K562 (cell line): Measurements from ENCODE around the gene EXOC2. TPM values are rescaled to one million over a fixed set of nuclear protein-coding genes. Genes with fewer than 3 reads are reported as not detected.

Source experiments
- ATAC-seq: fragments of 200-7000 bp; cut with Tn5 transposase; 3 replicates; pipeline ENCODE4 v1.9.1; 2020; ENCODE audit warnings: moderate library complexity
- BruUV-seq: library from RNA; stranded (reverse); fragments of 400-500 nt; replicated peaks from 2 replicates; lab custom pipeline; 2021; lab: Mats Ljungman, UMichigan
- CTCF ChIA-PET: fragments of 300-600 bp; formaldehyde crosslinking; extraction: SDS; loops from one replicate; lab custom pipeline; 2021; ENCODE audit warnings: low intra/inter-chr PET ratio; lab: Yijun Ruan, JAX
- POLR2A ChIA-PET: fragments of 300-600, 350-650 bp; sonication (Branson Sonifier 250); formaldehyde crosslinking; extraction: SDS; loops from one replicate; lab custom pipeline; 2021; ENCODE audit warnings: antibody characterized with exemption, inconsistent platforms; lab: Yijun Ruan, JAX
- DNase-seq, 4 experiments: peaks; one replicate each; pipeline versions ENCODE4 v3.0.0 to v3.0.0-alpha.2; 2011 to 2018; ENCODE audit warnings: low spot score in 3 of 4, mixed read lengths in 3 of 4; ENCODE audit errors: extremely low read depth in 1 of 4
- FAIRE-seq: peaks from 2 replicates; lab custom pipeline; 2011; peaks lifted over from hg19 to GRCh38; lab: Jason Lieb, UNC
- H2AFZ ChIP-seq: 2 replicates; pipeline ENCODE4 v1.6.0; 2011; ENCODE audit warnings: low read depth, low read length, control low read depth, inconsistent platforms
- H3K27ac ChIP-seq: fragments of 200-600 bp; 3 replicates; pipeline ENCODE4 v1.8.0; 2011; ENCODE audit warnings: low read depth, mild to moderate bottlenecking, control low read depth, inconsistent platforms, low read length, moderate library complexity, mixed read lengths; ENCODE audit errors: extremely low read depth
- H3K27me3 ChIP-seq, 2 experiments: fragments of 300-600 bp in 1 of 2; 2 replicates in 1 of 2; 3 replicates in 1 of 2; pipeline versions ENCODE4 v1.6.0 to v1.8.0; 2011; ENCODE audit warnings: inconsistent platforms in 2 of 2, low read length in 2 of 2, mild to moderate bottlenecking in 1 of 2, mixed read lengths in 1 of 2, moderate library complexity in 1 of 2; ENCODE audit not compliant: control insufficient read depth in 2 of 2, insufficient read depth in 2 of 2
- H3K36me3 ChIP-seq: fragments of 300-600 bp; 3 replicates; pipeline ENCODE4 v1.8.0; 2011; ENCODE audit warnings: mild to moderate bottlenecking, low read length, inconsistent platforms; ENCODE audit not compliant: control insufficient read depth, insufficient read depth
- H3K4me1 ChIP-seq, 2 experiments: fragments of 200-600 bp in 1 of 2; replicated peaks in 1 of 2; 2 replicates in 1 of 2; 3 replicates in 1 of 2; pipeline versions ENCODE4 v1.5.1 to v1.8.0; 2011; ENCODE audit warnings: inconsistent platforms in 2 of 2, low read length in 2 of 2, mild to moderate bottlenecking in 1 of 2, mixed read lengths in 1 of 2, moderate library complexity in 1 of 2; ENCODE audit not compliant: control insufficient read depth in 2 of 2, insufficient read depth in 2 of 2
- H3K4me2 ChIP-seq: 2 replicates; pipeline ENCODE4 v1.6.1; 2011; ENCODE audit warnings: low read length, control low read depth, inconsistent platforms, mixed read lengths; ENCODE audit not compliant: insufficient read depth
- H3K4me3 ChIP-seq: fragments of 200-600 bp; sonication (generic), shearing (Covaris generic); 2 replicates; pipeline ENCODE4 v1.5.1; 2016; ENCODE audit warnings: control low read depth, inconsistent platforms
- H3K79me2 ChIP-seq: fragments of 200-600 bp; 3 replicates; pipeline ENCODE4 v1.8.0; 2011; ENCODE audit warnings: low read length, inconsistent platforms; ENCODE audit not compliant: control insufficient read depth, insufficient read depth
- H3K9ac ChIP-seq, 2 experiments: 2 replicates each; pipeline versions ENCODE4 v1.6.0 to v1.6.1; 2011; ENCODE audit warnings: low read depth in 2 of 2, low read length in 2 of 2, control low read depth in 1 of 2, inconsistent platforms in 1 of 2, mild to moderate bottlenecking in 1 of 2, mixed read lengths in 1 of 2; ENCODE audit not compliant: insufficient read depth in 1 of 2
- H3K9me1 ChIP-seq: one replicate; pipeline ENCODE4 v1.6.0; 2011; ENCODE audit warnings: inconsistent platforms, mild to moderate bottlenecking, low read length, moderate library complexity; ENCODE audit not compliant: control insufficient read depth, insufficient read depth
- H3K9me3 ChIP-seq: replicated peaks from 2 replicates; pipeline ENCODE4 v1.5.1; 2011; ENCODE audit warnings: low read depth, low read length, inconsistent platforms; ENCODE audit not compliant: control insufficient read depth, insufficient read depth
- H4K20me1 ChIP-seq: replicated peaks from 2 replicates; pipeline ENCODE4 v1.6.1; 2011; ENCODE audit warnings: low read length, inconsistent platforms, mixed read lengths; ENCODE audit not compliant: control insufficient read depth, insufficient read depth
- ETV6 ChIP-seq, 3 experiments: fragments of 150-350 bp in 1 of 3; sonication (generic) in 1 of 3; formaldehyde crosslinking in 1 of 3; IDR thresholded peaks; 2 replicates each; pipeline versions ENCODE4 v1.6.1 to v1.8.0; 2014 to 2022; ENCODE audit warnings: borderline replicate concordance in 2 of 3, low read depth in 2 of 3, antibody characterized with exemption in 1 of 3, low read length in 1 of 3, mild to moderate bottlenecking in 1 of 3, missing genetic modification reagents in 1 of 3
- HDAC1 ChIP-seq, 2 experiments: fragments of 450-650 bp; IDR thresholded peaks; 2 replicates each; pipeline ENCODE4 v1.6.1; 2016 to 2017; ENCODE audit warnings: inconsistent platforms in 1 of 2, mild to moderate bottlenecking in 1 of 2, moderate library complexity in 1 of 2
- KAT8 ChIP-seq: fragments of 450-650 bp; IDR thresholded peaks from 2 replicates; pipeline ENCODE4 v1.6.1; 2016; ENCODE audit warnings: low read depth, mild to moderate bottlenecking
- MCM7 ChIP-seq, 2 experiments: fragments of 450-650 bp; IDR thresholded peaks; 2 replicates each; pipeline ENCODE4 v1.6.1; 2016 to 2018
- MEF2D ChIP-seq: conservative IDR thresholded peaks from 2 replicates; pipeline ENCODE4 v1.6.1; 2016; ENCODE audit warnings: low read depth, missing genetic modification characterization, missing compliant biosample characterization
- TGIF2 ChIP-seq: sonication (generic); formaldehyde crosslinking; IDR thresholded peaks from 2 replicates; pipeline ENCODE4 v1.8.1; 2022; ENCODE audit warnings: mild to moderate bottlenecking, missing genetic modification reagents, moderate library complexity
- ZBTB1 ChIP-seq: sonication (generic); formaldehyde crosslinking; IDR thresholded peaks from 2 replicates; pipeline ENCODE4 v1.8.1; 2023; ENCODE audit warnings: missing genetic modification reagents, low read depth, mild to moderate bottlenecking, borderline replicate concordance
- ZNF668 ChIP-seq: fragments of 250-450 bp; sonication (Bioruptor Pico); IDR thresholded peaks from 2 replicates; pipeline ENCODE4 v1.8.0; 2022; ENCODE audit warnings: mild to moderate bottlenecking, inconsistent platforms
- ZNF699 ChIP-seq: fragments of 250-450 bp; sonication (Bioruptor Pico); IDR thresholded peaks from 2 replicates; pipeline ENCODE4 v1.8.0; 2021; ENCODE audit warnings: mild to moderate bottlenecking, moderate library complexity; ENCODE audit not compliant: insufficient replicate concordance
- WGBS: fragments of 100-300 bp; shearing (Covaris generic); methylation state at CpG from one replicate; pipeline ENCODE4 v1.1.6; 2016; ENCODE audit warnings: low coverage, mixed read lengths; ENCODE audit not compliant: insufficient coverage; ENCODE audit errors: missing lambda C conversion rate; 5-methylcytosine and 5-hydroxymethylcytosine counted together
- in situ Hi-C: fragments of 300-500 bp; cut with MboI; formaldehyde crosslinking; loops from 4 replicates; pipeline ENCODE4 v1.15.0; 2018; ENCODE audit warnings: inconsistent platforms, mixed read lengths
- intact Hi-C: fragments of 100-400 bp; cut with micrococcal nuclease; formaldehyde crosslinking; loops from 2 replicates; pipeline ENCODE4 v1.14.2; 2022
- polyA plus RNA-seq, 8 experiments: library from polyadenylated mRNA; depleted of rRNA in 4 of 8; stranded (reverse) in 5 of 8; unstranded in 3 of 8; fragments of >200 nt; fragmentation: Nextera tagmentation in 2 of 8; fragmentation: Illumina TruSeq in 1 of 8; extraction: Ambion mirVana in 2 of 8; extraction: Trizol in 1 of 8; gene quantifications; 2 replicates each; pipeline versions ENCODE4 v1.2.1 to v1.2.3, GENCODE V29; 2011 to 2014; ENCODE audit warnings: inconsistent platforms in 1 of 8, missing spikeins in 1 of 8
- total RNA-seq, 7 experiments: library from RNA; depleted of rRNA in 6 of 7; stranded (reverse); fragments of >200 nt in 6 of 7; fragmentation: Illumina TruSeq in 2 of 7; extraction: Trizol in 2 of 7; gene quantifications; 2 replicates each; pipeline versions ENCODE4 v1.2.1 to v1.2.3, GENCODE V29; 2011 to 2021; ENCODE audit warnings: low replicate concordance in 1 of 7
- TF ChIP-seq, protein P1 (sequence below): fragments of 450-650 bp; IDR thresholded peaks from 2 replicates; pipeline ENCODE4 v1.6.1; 2016; ENCODE audit warnings: low read depth, mild to moderate bottlenecking, moderate library complexity
- TF ChIP-seq, protein P2 (sequence below): fragments of 150-350 bp; IDR thresholded peaks from 2 replicates; pipeline ENCODE4 v1.6.1; 2014; ENCODE audit warnings: low read depth, mild to moderate bottlenecking, low read length, borderline replicate concordance

Gene EXOC2
- total and polyA plus RNA-seq, 9 of the 15 experiments (the other 6 are each of a cell fraction or from before 2014, with no cell fraction given) = 12.2 to 30.2 (median 24.2) TPM

GRCh38 chr6:650098-650497, 42.8 kb downstream of the EXOC2 start:
- no peak for FAIRE-seq
- no peak overlapping the region for H3K27ac ChIP-seq
- ChIA-PET CTCF (interaction anchor here (0.7 kb wide), 1 partner anchor 37 kb away, joined by 3 read pairs; no protein-coding TSS in a partner anchor), POLR2A (interaction anchor here (1.2 kb wide), 1 partner anchor 10 kb away, joined by 3 read pairs; no protein-coding TSS in a partner anchor)
- H3K4me2 ChIP-seq = no peak overlapping the region
- intact Hi-C loops = no loop called here
- no peaks in the 10 kb centered on the region for H3K9me1 ChIP-seq
- ATAC-seq = no peak
- in situ Hi-C loops = no loop called here
- WGBS = 31% methylated on average over 4 of the region's 4 CpGs
- no peaks in the 10 kb centered on the region for H3K27me3 ChIP-seq
- H3K9me3 ChIP-seq = no peaks in the 10 kb centered on the region
- DNase-seq = no peak
- TF ChIP-seq HDAC1 (IDR thresholded peaks at IDR 0.05) = no peak
- TF ChIP-seq, protein P1, sequence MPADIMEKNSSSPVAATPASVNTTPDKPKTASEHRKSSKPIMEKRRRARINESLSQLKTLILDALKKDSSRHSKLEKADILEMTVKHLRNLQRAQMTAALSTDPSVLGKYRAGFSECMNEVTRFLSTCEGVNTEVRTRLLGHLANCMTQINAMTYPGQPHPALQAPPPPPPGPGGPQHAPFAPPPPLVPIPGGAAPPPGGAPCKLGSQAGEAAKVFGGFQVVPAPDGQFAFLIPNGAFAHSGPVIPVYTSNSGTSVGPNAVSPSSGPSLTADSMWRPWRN = no peak
- TF ChIP-seq KAT8 = no peak
- no peak for TF ChIP-seq TGIF2 (CRISPR knock-in tag)
- TF ChIP-seq, protein P2, sequence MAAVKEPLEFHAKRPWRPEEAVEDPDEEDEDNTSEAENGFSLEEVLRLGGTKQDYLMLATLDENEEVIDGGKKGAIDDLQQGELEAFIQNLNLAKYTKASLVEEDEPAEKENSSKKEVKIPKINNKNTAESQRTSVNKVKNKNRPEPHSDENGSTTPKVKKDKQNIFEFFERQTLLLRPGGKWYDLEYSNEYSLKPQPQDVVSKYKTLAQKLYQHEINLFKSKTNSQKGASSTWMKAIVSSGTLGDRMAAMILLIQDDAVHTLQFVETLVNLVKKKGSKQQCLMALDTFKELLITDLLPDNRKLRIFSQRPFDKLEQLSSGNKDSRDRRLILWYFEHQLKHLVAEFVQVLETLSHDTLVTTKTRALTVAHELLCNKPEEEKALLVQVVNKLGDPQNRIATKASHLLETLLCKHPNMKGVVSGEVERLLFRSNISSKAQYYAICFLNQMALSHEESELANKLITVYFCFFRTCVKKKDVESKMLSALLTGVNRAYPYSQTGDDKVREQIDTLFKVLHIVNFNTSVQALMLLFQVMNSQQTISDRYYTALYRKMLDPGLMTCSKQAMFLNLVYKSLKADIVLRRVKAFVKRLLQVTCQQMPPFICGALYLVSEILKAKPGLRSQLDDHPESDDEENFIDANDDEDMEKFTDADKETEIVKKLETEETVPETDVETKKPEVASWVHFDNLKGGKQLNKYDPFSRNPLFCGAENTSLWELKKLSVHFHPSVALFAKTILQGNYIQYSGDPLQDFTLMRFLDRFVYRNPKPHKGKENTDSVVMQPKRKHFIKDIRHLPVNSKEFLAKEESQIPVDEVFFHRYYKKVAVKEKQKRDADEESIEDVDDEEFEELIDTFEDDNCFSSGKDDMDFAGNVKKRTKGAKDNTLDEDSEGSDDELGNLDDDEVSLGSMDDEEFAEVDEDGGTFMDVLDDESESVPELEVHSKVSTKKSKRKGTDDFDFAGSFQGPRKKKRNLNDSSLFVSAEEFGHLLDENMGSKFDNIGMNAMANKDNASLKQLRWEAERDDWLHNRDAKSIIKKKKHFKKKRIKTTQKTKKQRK = no peak
- TF ChIP-seq ETV6 (IDR thresholded peaks at IDR 0.05; ENCODE audit: borderline replicate concordance in 1 of 2, low read depth in 2 of 2, low read length in 1 of 2) = no peak
- TF ChIP-seq ETV6 (CRISPR knock-in tag; IDR thresholded peaks at IDR 0.05; ENCODE audit: borderline replicate concordance) = no peak
- TF ChIP-seq ZNF699 = no peak
- TF ChIP-seq ZNF668 = no peak
- no peak for TF ChIP-seq MEF2D (tag)
- TF ChIP-seq ZBTB1 (CRISPR knock-in tag) = no peak
- no peak for TF ChIP-seq MCM7 (IDR thresholded peaks at IDR 0.05)
- no peak overlapping the region for H3K4me3 ChIP-seq
- no peaks in the 10 kb centered on the region for H3K36me3 ChIP-seq
- no peak overlapping the region for H2AFZ ChIP-seq
- H3K4me1 ChIP-seq = 0 out of 5 replicates have a peak, but pooled peaks cover 0 to 2% of the 10 kb centered on the region in 2 experiments
- no TSS peak for BruUV-seq
- no peaks in the 10 kb centered on the region for H3K79me2 ChIP-seq
- no peaks in the 10 kb centered on the region for H4K20me1 ChIP-seq
- H3K9ac ChIP-seq = no peak overlapping the region
